Activated naive CD4-positive, alpha-beta T cell (primary cell): ENCODE results near the gene SLC17A1.

Source experiments
- DNase-seq, 4 experiments: peaks; one replicate each; lab custom pipeline; 2025; lab: John Stamatoyannopoulos, UW

SLC17A1 gene

GRCh38 chr6:25831532-25832306 lies at the start of gene SLC17A1:
Gene SLC17A1, minus strand, starts transcription at chr6:25832052. Its CDS starts 1,495 bp downstream, at chr6:25830557.
- no peak for DNase-seq

- no peak for DNase-seq
Measured at GRCh38 chr6:25880601-25881000, 48.7 kb upstream of the SLC17A1 start.

GRCh38 chr6:25878721-25879322 lies 47.0 kb upstream of the SLC17A1 start:
- DNase-seq, result no peak

- no peak for DNase-seq
Measured at GRCh38 chr6:25875926-25876602, 44.2 kb upstream of the SLC17A1 start.

- no peak for DNase-seq
Measured at GRCh38 chr6:25875563-25875905, 43.7 kb upstream of the SLC17A1 start.

- no peak for DNase-seq
Measured at GRCh38 chr6:25874822-25875562, 43.1 kb upstream of the SLC17A1 start.

GRCh38 chr6:25874118-25874517 lies 42.3 kb upstream of the SLC17A1 start, which contains the start of gene SLC17A3:
Gene SLC17A3, minus strand, starts transcription at chr6:25874243. Its CDS starts 5,856 bp downstream, at chr6:25868387.
- DNase-seq, result no peak

GRCh38 chr6:25872814-25873213 lies 41.0 kb upstream of the SLC17A1 start:
- DNase-seq, result no peak

- DNase-seq, result no peak
Measured at GRCh38 chr6:25869840-25870239, 38.0 kb upstream of the SLC17A1 start.

- no peak for DNase-seq
Measured at GRCh38 chr6:25868436-25869183, 36.8 kb upstream of the SLC17A1 start.

GRCh38 chr6:25866011-25866410 lies 34.2 kb upstream of the SLC17A1 start:
- DNase-seq, result no peak

GRCh38 chr6:25863360-25863759 lies 31.5 kb upstream of the SLC17A1 start:
- no peak for DNase-seq

GRCh38 chr6:25862199-25862598 lies 30.3 kb upstream of the SLC17A1 start:
- no peak for DNase-seq

GRCh38 chr6:25852756-25853155 lies 20.9 kb upstream of the SLC17A1 start:
- no peak for DNase-seq

GRCh38 chr6:25851961-25852360 lies 20.1 kb upstream of the SLC17A1 start:
- DNase-seq, result no peak

- no peak for DNase-seq
Measured at GRCh38 chr6:25844518-25844917, 12.7 kb upstream of the SLC17A1 start.

- no peak for DNase-seq
Measured at GRCh38 chr6:25842526-25842925, 10.7 kb upstream of the SLC17A1 start.

GRCh38 chr6:25835442-25836283 lies 3.8 kb upstream of the SLC17A1 start:
- DNase-seq, result no peak

GRCh38 chr6:25834950-25835349 lies 3.1 kb upstream of the SLC17A1 start:
- no peak for DNase-seq

GRCh38 chr6:25833136-25833535 lies 1.3 kb upstream of the SLC17A1 start:
- DNase-seq, result no peak

- no peak for DNase-seq
Measured at GRCh38 chr6:25832670-25833069, 818 bp upstream of the SLC17A1 start.
